Endothelial cell of umbilical vein (primary cell): ENCODE results near the gene MEIS3.

Source experiments
- EZH2 ChIP-seq: IDR thresholded peaks from 2 replicates; pipeline ENCODE4 v1.6.1; 2012; ENCODE audit warnings: borderline replicate concordance, low read depth, mild to moderate bottlenecking, moderate library complexity, low read length, inconsistent platforms; ENCODE audit not compliant: severe bottlenecking
- FOS ChIP-seq: IDR thresholded peaks from 2 replicates; pipeline ENCODE4 v1.6.1; 2011; ENCODE audit warnings: mild to moderate bottlenecking, low read length, moderate library complexity, borderline replicate concordance; ENCODE audit not compliant: insufficient read depth
- GATA2 ChIP-seq: IDR thresholded peaks from 2 replicates; pipeline ENCODE4 v1.7.0; 2011; ENCODE audit warnings: low read depth, mild to moderate bottlenecking, moderate library complexity, mixed read lengths, low read length; ENCODE audit not compliant: insufficient read length, insufficient read depth
- JUN ChIP-seq: IDR thresholded peaks from 2 replicates; pipeline ENCODE4 v1.6.1; 2011; ENCODE audit warnings: borderline replicate concordance, low read depth; ENCODE audit not compliant: insufficient read length, insufficient read depth
- MYC ChIP-seq: IDR thresholded peaks from one replicate; pipeline ENCODE4 v1.6.1; 2011; ENCODE audit warnings: mild to moderate bottlenecking, low read depth, low read length
- POLR2A ChIP-seq: IDR thresholded peaks from 2 replicates; pipeline ENCODE4 v1.6.1; 2012; ENCODE audit warnings: low read depth, mild to moderate bottlenecking, control low read depth, low read length
- POLR2AphosphoS5 ChIP-seq: IDR thresholded peaks from 2 replicates; pipeline ENCODE4 v1.6.1; 2012; ENCODE audit warnings: low read depth, mild to moderate bottlenecking, control low read depth, low read length, moderate library complexity; ENCODE audit not compliant: insufficient read depth
- TF ChIP-seq, protein P1 (sequence below), 2 donors: IDR thresholded peaks; 1 replicate in 1 of 2; 2 replicates in 1 of 2; pipeline ENCODE4 v1.5.1; 2011; ENCODE audit warnings: low read length in 2 of 2, mild to moderate bottlenecking in 2 of 2, moderate library complexity in 2 of 2, control low read depth in 1 of 2, inconsistent platforms in 1 of 2, low read depth in 1 of 2; ENCODE audit not compliant: insufficient read depth in 1 of 2; ENCODE audit errors: extremely low read depth in 1 of 2
- TF ChIP-seq, protein P2 (sequence below): IDR thresholded peaks from 2 replicates; pipeline ENCODE4 v1.6.1; 2011; ENCODE audit not compliant: insufficient read depth, insufficient read length

DNA sequence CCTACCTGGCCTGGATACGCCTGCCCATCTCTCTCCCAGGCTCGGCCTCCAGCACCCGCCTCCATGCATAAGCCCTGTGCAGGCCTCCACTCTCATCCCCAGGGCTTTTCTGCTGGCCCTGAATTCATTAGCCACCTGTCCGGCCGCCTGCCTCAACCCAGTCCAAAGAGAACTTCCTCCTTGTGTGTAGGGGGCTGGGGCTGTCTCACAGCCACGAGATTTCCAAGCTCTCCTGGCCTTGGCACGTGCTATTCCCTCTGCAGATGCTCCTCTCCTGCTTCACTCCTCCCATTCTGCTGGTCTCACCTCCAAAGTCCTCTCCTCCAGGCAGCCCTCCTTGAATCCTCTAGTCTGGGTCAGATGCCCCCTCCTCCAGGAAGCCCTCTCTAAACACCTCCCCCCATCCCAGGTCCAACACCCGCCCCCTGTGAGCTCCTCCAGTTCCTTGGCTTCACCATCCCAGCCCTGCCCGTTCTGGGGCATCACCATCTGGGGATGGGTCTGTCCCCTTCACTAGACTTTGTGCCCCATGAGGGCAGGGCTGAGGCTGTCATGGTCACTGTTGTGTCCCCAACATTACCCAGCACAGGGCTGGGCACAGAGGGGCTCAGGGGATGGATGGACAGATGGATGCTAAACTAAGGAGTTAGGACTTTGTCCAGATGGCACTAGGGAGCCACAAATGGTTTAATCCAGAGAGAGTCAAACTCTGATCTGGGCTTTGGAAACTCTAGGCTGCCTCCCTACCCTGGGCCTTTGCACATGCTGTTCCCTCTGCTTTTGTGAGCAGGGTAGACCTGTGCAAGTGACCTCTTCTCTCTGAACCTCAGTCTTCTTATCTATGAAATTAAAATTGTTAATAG is 14.8 kb downstream of the MEIS3 start:
- no peak for TF ChIP-seq FOS
- TF ChIP-seq, protein P1, sequence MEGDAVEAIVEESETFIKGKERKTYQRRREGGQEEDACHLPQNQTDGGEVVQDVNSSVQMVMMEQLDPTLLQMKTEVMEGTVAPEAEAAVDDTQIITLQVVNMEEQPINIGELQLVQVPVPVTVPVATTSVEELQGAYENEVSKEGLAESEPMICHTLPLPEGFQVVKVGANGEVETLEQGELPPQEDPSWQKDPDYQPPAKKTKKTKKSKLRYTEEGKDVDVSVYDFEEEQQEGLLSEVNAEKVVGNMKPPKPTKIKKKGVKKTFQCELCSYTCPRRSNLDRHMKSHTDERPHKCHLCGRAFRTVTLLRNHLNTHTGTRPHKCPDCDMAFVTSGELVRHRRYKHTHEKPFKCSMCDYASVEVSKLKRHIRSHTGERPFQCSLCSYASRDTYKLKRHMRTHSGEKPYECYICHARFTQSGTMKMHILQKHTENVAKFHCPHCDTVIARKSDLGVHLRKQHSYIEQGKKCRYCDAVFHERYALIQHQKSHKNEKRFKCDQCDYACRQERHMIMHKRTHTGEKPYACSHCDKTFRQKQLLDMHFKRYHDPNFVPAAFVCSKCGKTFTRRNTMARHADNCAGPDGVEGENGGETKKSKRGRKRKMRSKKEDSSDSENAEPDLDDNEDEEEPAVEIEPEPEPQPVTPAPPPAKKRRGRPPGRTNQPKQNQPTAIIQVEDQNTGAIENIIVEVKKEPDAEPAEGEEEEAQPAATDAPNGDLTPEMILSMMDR (IDR thresholded peaks at IDR 0.05; ENCODE audit: extremely low read depth in 1 of 2, insufficient read depth in 1 of 2, low read depth in 1 of 2, low read length in 2 of 2): no peak
- TF ChIP-seq POLR2AphosphoS5: no peak
- no peak for TF ChIP-seq POLR2A
- no peak for TF ChIP-seq EZH2
- no peak for TF ChIP-seq MYC
- TF ChIP-seq, protein P2, sequence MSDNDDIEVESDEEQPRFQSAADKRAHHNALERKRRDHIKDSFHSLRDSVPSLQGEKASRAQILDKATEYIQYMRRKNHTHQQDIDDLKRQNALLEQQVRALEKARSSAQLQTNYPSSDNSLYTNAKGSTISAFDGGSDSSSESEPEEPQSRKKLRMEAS: no peak
- no peak for TF ChIP-seq JUN
- TF ChIP-seq GATA2: no peak
